SKM-1 (cell line): Measurements from ENCODE around the gene TNRC6C.

ENCODE experiments used
- DNase-seq: peaks from one replicate; lab custom pipeline; 2025; ENCODE audit not compliant: unreplicated experiment; lab: John Stamatoyannopoulos, UW

TNRC6C gene

DNA sequence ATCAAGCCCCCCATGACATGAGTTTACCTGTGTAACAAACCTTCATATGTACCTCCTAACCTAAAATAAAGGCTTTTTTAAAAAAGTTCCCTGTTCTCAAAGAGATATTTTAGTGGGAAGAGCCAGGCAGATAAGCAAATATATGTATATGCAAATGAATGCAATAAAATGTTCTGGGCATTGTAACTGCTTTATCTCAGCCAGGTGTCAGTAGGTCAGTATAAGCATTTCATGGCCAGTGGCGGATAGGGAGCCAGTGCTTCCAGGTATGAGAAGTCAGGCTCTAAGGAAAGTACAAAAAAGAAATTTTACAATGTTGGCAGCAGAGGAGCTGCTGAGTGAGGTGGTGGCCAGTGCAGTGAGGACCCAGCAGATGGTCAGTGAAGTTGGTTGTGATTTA lies 53.9 kb downstream of the TNRC6C start:
- no peak for DNase-seq

DNA sequence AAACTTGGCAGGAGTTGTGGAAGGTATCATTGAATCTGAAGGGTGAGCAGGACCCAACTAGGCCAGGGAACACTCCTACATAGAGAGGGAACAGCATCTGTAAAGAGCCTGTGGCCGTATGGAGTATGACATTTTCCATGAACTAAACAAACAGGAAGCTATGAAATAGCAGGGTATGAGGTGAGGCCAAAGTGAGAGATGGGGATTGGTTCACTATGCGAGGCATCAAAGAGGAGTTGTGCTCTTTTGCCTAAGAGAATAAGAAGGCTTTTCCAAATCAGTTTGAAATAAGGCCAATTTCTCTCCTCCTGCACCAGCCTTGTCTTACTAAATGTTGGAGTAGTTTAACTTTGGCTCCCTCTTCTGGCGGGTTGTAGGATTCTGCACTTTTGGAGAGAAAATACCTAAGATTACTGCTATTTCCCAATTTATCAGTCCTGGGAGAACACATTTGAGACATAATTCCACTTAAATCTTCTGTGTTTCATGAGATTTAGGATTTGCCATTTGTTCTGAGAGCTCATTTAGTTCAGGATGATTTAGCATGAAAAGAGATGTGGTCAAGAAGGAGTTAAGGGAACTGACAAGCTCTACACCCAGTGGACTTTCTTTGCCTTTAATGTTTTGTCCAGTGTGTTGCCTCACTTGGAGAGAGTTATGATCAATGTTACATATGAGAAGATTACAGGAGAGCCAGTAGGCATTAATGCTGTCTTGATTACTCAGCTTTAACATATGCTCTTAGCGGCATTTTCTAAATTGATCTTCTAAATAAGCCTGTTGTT lies 55.4 kb downstream of the TNRC6C start:
- DNase-seq, result peak; percentile 24

DNA sequence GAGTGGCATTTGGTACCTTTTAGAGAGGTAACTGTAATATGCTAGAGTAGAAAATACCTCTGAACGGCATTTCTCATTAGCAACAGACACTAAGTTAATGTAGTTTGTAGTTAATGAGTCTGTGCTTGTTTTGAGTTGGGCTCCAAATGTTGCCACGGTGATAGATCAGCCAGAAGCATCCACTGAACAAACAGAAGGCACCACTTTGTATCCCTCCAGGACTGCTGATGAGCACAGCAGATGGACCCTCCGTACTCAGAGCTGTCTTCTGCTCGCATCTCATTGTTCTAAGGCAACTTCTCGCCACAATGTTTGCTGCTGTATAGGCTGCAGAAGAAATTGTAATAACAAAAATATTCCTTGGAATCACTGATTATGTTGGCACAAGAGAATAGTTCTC lies 56.1 kb downstream of the TNRC6C start:
- DNase-seq, result no peak

DNA sequence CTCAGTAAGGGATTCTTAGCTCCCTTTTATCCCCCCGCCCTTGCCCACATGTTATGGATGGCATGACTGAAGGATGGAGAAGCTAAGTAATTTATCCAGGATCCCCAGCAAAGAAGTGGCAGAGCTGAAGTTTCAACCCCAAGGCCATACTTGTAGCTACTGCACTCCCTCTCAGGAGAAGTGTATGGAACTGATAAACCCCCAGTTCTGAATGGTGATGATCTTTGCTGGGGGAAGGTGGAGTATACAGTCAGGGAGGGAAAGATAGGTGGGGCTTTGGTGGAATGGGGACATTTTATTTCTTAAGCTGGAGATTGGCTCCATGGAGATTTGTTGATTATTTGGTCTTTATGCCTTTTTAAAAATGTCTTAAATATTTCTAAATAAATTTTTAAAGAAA lies 58.3 kb downstream of the TNRC6C start:
- DNase-seq, result no peak

DNA sequence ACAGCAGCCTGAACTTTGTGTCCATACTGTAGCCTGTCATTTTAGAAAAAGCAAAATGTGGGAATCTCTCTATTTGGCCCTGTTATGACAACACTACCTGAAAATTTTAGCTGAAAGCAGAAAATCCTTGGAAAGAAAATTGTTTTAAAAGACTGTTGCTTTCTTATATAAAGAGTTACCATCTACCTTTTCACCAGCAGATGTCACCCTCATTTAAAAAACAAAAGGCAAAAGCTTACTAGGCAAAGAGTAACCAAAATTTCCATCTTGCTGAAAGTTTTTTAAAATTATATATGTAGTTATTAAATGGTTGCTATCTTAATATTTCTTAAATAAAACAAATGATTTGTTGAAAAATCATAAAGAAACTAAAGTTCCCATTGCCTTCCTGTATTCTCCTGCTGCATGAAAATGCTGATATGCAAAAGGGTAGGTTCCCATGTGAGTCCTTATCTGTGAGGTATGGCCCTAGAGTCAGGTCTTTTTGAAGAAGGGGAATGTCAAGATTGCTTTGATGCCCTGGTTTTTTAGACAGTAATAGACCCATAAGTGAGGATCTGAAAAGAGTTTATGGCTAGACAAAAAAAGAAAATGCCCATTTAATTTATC lies 61.0 kb downstream of the TNRC6C start:
- DNase-seq, result no peak

DNA sequence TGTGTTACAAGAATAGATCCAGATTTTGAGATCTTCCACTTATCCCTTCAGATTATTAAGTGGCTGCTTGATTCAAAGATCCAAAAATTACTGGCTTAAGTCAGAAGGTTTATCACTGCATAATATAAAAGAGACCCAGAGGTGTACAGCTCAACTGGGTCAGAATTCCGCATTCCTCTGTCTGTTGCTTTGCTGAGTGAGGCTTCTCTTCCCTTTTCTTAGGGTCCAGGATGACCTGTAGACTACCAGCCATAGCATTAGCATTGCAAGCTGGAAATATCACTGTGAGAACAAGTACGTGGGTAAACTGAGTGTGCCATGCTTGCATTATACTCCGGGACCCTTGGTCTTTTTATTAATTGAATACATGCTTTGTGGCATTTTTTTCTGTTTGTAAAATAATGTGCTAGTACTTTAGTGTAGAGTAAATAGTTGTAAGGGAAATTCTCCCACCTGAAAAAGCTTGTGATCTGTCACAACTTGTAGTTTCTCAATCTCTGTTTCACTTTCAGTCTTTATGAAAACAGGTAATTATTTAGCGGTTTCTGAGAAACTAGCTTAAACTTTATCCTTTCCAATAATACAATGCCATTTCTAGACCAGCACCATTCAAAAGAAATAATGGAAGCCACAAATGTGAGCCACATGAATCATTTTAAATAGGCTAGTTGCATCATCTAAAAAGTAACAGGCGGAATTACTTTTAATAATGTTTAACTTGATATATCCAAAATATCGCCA lies 61.6 kb downstream of the TNRC6C start:
- no peak for DNase-seq

DNA sequence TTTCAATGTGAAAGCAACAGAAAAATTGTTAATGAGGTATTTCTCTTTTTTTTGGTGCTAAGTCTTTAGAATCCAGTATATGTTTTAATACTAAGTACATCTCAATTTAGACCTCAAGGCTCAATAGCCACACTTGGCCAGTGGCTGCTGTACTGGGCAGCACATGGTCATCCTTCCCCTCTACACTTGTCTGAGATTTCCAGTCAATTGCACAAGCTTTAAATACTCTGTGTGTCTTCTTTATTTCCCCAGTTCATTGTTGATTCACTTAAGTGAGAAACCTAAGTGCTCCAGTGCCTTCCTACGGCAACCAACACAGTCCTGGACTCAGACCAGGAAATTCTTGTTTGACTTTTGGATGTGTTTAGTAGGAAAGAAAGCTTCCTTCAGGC lies 62.2 kb downstream of the TNRC6C start:
- no peak for DNase-seq

DNA sequence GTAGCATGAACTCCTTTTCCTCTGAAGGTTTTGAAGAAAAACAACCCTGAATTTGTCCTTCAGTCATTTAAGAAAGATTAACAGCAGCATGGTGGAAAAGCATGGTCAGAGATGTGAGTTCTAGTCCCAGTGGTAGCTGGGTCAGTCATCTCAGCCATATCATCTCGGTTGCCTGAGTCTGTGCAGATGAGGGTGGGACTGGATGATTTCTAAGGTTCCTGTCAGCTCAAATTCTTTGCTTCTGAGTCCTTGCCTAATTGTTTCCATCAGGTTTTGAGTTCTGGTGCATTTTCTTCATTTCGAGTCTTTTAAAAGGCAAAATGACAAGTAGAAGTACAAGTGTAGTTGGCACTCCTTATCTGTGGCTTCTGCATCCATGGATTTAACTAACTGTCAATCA lies 63.9 kb downstream of the TNRC6C start:
- DNase-seq, result no peak

DNA sequence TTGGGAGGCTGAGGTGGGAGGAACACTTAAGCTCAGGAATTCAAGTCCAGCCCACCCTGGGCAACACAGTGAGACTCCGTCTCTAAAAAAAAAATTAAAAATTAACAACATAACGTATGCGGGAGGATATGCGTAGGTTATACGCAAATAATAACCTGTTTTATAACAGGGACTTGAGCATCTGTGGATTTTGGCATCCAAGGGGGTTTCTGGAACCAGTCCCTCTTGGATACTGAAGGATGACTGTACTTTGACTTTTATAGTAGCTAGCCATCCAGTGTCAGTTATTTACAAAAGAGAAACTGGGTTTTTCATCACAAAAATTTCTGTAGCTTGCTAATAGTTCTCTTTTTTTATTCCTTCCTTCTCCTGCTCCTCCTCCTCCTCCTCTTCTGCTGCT lies 64.5 kb downstream of the TNRC6C start:
- no peak for DNase-seq

DNA sequence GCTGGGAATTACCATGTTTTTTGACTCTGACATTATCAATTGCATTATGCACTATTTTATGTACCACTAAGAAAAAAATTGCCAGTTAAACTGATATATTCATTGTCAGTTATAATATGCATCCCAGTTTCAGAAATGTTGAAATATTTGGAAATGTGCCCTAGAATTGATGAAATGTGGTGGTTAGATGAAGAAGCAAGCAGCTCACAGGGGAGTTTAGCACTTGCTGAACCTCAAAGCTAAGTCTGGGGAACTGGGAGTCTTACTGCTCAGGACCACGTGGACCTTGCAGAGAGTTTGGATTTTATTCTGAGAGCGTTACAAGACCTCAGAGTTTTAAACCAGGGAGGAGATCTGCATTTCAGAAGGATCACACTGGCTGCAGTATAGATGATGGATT lies 67.9 kb downstream of the TNRC6C start:
- no peak for DNase-seq

DNA sequence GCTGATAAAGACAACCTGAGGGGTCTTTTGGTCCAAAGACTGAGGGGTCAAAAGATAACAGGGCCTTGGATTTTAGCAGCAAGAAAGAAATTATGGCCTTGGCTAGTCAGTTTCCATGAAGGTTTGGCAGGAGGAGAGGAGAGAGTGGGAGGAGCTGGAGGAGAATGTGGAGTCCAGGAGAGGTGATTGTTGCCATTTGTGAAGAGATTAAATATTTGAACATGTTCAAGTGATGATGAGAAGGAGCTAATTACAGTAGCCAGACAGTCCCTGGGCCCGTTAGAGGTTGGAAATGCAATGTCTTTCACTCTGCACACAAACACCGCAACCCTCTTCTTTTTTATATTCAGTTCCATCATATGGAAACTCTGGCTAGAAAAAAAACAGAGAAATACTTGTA lies 68.6 kb downstream of the TNRC6C start:
- DNase-seq, result no peak

DNA sequence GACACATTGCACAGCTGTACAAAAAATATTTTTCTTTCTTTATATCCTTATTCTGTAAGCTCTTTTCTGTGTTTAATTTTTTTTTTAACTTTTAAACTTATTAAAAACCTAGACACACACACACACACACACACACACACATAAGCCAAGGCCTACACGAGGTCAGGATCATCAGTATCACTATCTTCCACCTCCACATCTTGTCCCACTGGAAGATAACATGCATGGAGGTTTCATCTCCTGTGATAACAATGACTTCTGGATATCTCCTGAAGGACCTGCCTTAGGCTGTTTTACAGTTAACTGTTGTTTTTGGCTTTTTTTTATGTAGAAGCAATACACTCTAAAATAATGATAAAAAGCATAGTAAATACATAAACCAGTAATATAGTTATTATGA lies 71.2 kb downstream of the TNRC6C start:
- no peak for DNase-seq

DNA sequence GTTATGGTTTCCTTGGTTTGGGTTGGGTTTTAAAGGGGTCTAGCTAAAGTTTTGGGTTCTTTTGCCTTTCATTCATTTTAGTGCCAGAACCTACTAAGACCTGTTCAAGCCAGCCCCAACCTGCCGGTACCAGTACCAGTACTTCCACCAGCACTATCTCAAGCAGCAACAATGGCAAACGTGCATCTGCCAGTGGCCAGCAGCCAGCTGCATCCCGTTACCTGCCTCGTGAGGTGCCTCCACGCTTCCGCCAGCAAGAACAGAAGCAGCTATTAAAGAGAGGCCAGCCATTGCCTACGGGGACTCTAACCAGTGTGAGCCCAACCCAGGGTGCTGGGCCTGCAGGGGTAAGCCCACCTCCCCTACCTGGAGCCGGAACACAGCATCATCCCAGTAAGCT lies 72.9 kb downstream of the TNRC6C start:
- no peak for DNase-seq

DNA sequence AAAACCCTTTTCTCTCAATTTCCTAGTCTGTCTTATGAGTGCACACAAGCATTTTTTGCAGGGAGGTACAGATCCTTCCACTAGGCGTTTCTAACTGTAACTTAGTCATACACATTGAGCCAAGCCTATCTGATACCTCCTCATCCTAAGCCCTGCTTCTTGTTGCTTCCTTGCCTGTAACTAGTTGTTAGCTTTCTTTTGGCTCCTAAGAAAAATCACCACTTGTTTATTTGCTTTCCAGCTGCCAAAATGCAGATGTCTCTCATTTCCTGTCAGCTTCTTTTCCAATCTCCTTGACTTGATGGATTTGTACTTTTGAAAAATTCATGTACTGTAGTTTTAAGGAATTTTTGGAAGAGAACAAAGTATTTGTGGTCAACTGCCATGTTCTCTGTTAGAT lies 73.7 kb downstream of the TNRC6C start:
- no peak for DNase-seq

DNA sequence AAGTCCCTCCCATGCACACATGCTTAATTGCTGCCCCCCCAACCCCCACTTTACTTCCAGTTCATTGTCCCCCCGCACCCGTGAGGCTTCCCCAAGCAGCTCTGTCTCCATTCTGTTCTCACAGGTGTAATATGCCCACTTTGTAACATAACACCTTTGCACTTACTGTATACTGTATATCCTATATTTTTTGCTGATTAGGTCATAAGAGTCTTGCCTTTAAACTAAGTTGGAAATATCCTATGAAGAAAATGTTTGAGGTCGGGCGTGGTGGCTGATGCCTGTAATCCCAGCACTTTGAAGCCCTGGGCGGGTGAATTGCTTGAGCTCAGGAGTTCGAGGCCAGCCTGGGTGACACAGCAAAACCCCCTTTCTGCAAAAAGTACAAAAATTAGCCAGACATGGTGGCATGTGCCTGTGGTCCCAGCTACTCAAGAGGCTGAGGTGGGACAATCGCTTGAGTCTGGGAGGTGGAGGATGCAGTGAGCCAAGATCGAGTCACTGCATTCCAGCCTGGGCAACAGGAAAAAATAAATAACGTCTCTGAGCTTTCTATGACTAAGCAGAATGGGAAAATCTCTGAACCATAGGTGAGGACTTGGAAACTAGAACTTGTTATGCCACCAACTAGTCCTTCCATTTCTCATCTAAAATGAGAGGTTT lies 76.1 kb downstream of the TNRC6C start:
- DNase-seq, result no peak

DNA sequence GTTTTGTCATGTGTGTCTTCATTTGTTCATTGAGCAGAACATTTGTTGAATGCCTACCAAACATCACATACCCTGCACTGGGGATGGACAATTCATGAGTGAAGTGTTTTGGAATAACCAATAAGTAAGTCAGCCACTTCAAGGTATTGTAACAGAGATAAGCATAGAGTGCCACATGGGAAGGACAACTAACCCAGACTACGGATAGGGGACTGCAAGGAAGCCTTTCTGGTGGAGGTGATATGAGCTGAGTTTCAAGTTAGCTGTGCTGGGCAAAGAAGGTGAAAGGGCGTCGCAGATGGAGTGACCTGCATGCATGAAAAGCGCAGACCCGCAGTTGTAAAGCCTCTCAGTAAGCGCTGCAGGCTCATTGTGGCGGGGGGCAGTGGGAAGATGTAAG lies 78.8 kb downstream of the TNRC6C start:
- no peak for DNase-seq

DNA sequence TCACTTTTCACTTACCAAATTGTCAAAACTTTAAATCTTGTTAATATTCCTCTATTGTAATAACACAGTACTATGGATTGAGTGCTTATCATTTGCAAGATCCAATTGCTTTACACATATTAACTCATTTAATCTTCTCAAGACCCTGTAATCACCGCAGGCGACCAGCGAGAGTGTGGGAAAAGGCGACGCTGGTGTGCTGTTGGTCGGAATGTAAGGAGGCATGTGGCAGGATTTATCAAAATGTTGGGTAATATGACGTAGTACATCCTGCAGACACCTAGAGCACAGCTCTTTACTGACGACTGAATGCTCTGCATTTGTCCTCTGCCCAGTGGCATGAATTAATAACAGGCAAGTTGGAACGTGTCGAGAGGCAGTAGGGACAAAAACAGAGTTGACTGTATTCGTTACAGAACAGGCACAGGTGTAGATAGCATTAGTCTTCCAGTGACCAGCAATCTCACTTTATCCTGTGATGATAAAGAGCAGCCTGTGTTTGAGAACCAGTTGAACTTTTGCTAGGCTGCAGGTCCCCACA lies 80.3 kb downstream of the TNRC6C start:
- DNase-seq, result no peak

DNA sequence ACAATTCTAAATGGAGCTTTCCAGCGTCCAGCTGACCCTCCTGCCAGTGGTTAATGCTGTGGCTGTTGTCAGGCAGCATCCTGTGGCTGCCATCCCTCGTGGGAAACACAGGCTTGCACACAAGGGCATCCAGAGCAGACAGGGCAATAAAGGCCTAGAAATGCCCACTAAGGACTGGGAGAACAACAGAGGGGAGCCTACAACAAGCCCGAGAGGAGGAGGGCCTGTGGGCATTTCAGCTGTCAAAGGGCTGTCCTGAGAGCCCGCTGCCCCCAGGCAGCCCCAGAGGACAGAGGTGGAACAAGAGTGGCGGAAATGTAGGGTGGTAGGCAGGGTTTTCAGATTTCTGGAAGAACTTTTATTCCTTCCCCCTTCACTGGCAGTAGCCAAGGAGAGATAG lies 81.1 kb downstream of the TNRC6C start:
- no peak for DNase-seq

DNA sequence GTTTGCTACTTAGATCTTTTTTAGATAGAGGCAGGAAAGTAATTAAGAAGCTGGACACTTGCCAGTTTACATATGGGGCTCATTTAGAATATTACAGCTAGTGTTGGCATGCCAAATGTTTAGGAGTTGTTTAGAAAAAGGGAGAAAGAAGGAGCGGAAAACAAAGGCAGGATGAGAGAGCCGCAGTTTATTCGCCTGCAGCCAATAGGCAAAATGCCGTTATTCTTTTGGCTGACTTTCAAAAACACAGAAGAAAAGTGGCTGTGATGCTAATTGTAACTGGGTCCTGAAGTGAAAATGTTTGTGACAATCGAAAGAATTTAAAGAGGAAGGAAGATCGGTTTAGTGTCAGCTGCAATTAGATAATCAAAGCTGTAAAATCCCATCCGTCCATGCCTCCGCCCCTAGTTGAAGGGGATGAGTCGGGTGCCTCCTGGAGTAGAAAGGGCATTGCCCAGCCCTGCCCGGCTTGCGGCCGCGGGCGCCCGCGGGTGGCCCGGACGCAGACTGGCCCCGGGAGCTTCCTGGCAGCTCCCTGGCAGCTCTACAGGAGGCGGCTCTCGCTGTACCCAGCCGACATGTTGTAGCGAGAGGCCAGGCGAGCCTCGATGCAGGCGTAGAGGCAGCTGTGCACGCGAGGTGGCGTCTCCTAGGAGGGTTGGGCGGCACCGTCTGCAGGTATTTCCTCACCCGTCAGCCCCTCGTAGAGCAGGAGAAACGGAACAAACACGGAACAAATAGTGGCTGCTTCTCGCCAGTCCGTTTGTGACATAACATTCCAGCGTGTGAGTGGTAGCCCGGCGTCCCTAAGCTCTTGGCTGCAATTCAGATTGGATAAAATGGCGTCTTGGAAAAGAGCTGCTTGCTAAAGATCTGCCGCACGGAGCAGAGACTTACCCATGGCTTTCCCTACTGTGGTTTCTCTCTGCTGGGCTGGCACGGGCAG lies 82.2 kb downstream of the TNRC6C start:
- DNase-seq, result peak; percentile 42

DNA sequence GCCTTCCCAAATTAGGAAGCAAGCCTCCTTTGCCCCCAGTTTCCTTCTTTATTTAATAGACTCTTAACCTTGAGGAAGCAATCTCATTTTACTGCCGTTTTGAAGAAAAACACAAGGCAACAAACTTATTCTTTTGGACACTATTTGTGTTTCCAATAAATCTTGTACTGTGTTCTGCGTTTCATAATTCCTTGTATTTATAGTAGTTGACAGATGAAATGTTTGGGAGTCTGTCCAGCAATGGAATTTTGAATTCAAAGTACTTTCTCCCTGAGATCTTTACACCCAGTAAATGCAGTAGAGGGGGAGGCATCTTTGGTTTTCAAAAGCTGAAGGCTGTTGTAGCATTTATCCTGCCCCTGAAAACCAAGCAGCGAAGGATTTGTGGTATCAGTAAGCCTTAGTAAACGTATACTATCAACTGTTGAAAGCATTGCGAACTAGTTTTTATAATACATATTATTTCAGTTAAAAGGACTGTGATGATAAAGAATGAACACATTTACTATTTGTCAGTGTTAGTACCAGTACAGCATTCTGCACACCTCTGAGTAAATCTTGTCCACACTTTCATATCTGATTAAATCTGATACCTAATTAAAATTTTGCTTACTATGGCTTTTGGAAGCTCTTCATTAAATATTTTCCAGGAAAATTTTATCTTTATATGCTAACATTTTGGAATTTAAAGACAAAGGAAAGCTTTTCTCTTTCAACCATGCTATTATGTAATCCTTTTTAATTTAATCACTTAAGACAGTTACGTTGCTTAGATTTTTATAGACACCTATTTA lies 83.1 kb downstream of the TNRC6C start:
- no peak for DNase-seq
